H1 (cell line): ENCODE data around the gene RAD51D. TPM values are rescaled to one million over a fixed set of nuclear protein-coding genes. Genes with fewer than 3 reads are reported as not detected.

Experiments used
- CTCF ChIA-PET: fragments of 300-600 bp; sonication (Branson Sonifier 250); formaldehyde crosslinking; loops from one replicate; lab custom pipeline; 2021; ENCODE audit not compliant: partially characterized antibody; lab: Charles Lee
- POLR2A ChIA-PET: fragments of 300-600 bp; sonication (Branson Sonifier 250); formaldehyde crosslinking; loops from one replicate; lab custom pipeline; 2021; ENCODE audit warnings: inconsistent platforms; ENCODE audit not compliant: partially characterized antibody; lab: Charles Lee
- DNase-seq, 2 experiments: peaks; one replicate each; pipeline versions ENCODE4 v3.0.0 to v3.0.0-alpha.2; 2010 to 2022; ENCODE audit warnings: low spot score in 2 of 2, low read depth in 1 of 2, mixed read lengths in 1 of 2
- FAIRE-seq: peaks from 2 replicates; lab custom pipeline; 2011; peaks lifted over from hg19 to GRCh38; lab: Jason Lieb, UNC
- H2AFZ ChIP-seq: 2 replicates; pipeline ENCODE4 v1.8.1; 2012; ENCODE audit warnings: low read length, inconsistent platforms
- H2AK5ac ChIP-seq: 2 replicates; pipeline ENCODE4 v1.6.1; 2013; ENCODE audit warnings: low read depth, low read length
- H2BK120ac ChIP-seq: replicated peaks from 2 replicates; pipeline ENCODE3; 2013; ENCODE audit warnings: low read depth, low read length, inconsistent platforms
- H2BK12ac ChIP-seq: 2 replicates; pipeline ENCODE4 v1.6.1; 2013; ENCODE audit warnings: low read depth, low read length
- H2BK15ac ChIP-seq: 2 replicates; pipeline ENCODE4 v1.6.1; 2013; ENCODE audit warnings: low read length
- H2BK20ac ChIP-seq: 2 replicates; pipeline ENCODE4 v1.6.1; 2013; ENCODE audit warnings: low read length
- H2BK5ac ChIP-seq: 2 replicates; pipeline ENCODE4 v1.6.1; 2013; ENCODE audit warnings: low read depth, low read length
- H3K14ac ChIP-seq: 2 replicates; pipeline ENCODE4 v1.6.1; 2013; ENCODE audit warnings: inconsistent platforms; ENCODE audit not compliant: insufficient read length
- H3K18ac ChIP-seq: 2 replicates; pipeline ENCODE4 v1.6.1; 2013; ENCODE audit warnings: low read length; ENCODE audit errors: extremely low read depth
- H3K23ac ChIP-seq: 2 replicates; pipeline ENCODE4 v1.6.1; 2013; ENCODE audit warnings: inconsistent platforms; ENCODE audit not compliant: insufficient read length
- H3K23me2 ChIP-seq: 2 replicates; pipeline ENCODE4 v1.6.1; 2013; ENCODE audit warnings: low read depth, low read length
- H3K27ac ChIP-seq: 2 replicates; pipeline ENCODE4 v1.6.1; 2011; ENCODE audit warnings: low read depth, low read length, inconsistent platforms
- H3K27me3 ChIP-seq, 4 experiments: replicated peaks in 1 of 4; 1 replicate in 1 of 4; 2 replicates in 3 of 4; pipeline versions ENCODE4 v1.6.1 to v1.8.1; 2011 to 2013; ENCODE audit warnings: low read length in 3 of 4, mild to moderate bottlenecking in 3 of 4, inconsistent platforms in 2 of 4, mixed read lengths in 2 of 4, moderate library complexity in 1 of 4; ENCODE audit not compliant: control insufficient read depth in 3 of 4, insufficient read depth in 3 of 4; ENCODE audit errors: extremely low read depth in 1 of 4
- H3K36me3 ChIP-seq, 4 experiments: 2 replicates each; pipeline versions ENCODE4 v1.6.1 to v1.8.1; 2011 to 2013; ENCODE audit warnings: mild to moderate bottlenecking in 4 of 4, low read length in 3 of 4, moderate library complexity in 2 of 4, control low read depth in 1 of 4, inconsistent platforms in 1 of 4; ENCODE audit not compliant: insufficient read depth in 4 of 4, control insufficient read depth in 2 of 4
- H3K4ac ChIP-seq: replicated peaks from 2 replicates; pipeline ENCODE3; 2013; ENCODE audit warnings: low read length, low read depth, mixed read lengths, inconsistent platforms; ENCODE audit not compliant: insufficient read length
- H3K4me1 ChIP-seq, 4 experiments: replicated peaks in 1 of 4; 1 replicate in 1 of 4; 2 replicates in 3 of 4; pipeline versions ENCODE4 v1.6.1 to v1.8.1; 2011 to 2013; ENCODE audit warnings: low read length in 3 of 4, inconsistent platforms in 2 of 4, mixed read lengths in 1 of 4; ENCODE audit not compliant: insufficient read depth in 4 of 4, control insufficient read depth in 3 of 4
- H3K4me2 ChIP-seq, 2 experiments: 2 replicates each; pipeline versions ENCODE4 v1.6.1 to v1.8.1; 2011 to 2013; ENCODE audit warnings: low read depth in 2 of 2, low read length in 2 of 2, control low read depth in 1 of 2, inconsistent platforms in 1 of 2, mild to moderate bottlenecking in 1 of 2; ENCODE audit not compliant: insufficient read depth in 1 of 2
- H3K4me3 ChIP-seq, 4 experiments: fragments of 200-600, 300-600 bp in 1 of 4; sonication (generic), shearing (Covaris generic), sonication (Bioruptor Twin) in 1 of 4; 2 replicates each; pipeline versions ENCODE4 v1.5.1 to v1.8.1; 2011 to 2016; ENCODE audit warnings: low read length in 4 of 4, low read depth in 3 of 4, control low read depth in 2 of 4, inconsistent platforms in 2 of 4, mild to moderate bottlenecking in 2 of 4, mixed read lengths in 1 of 4, moderate library complexity in 1 of 4; ENCODE audit not compliant: insufficient read depth in 2 of 4; ENCODE audit errors: extremely low read depth in 1 of 4
- H3K56ac ChIP-seq: replicated peaks from 2 replicates; pipeline ENCODE3; 2013; ENCODE audit warnings: low read depth, mild to moderate bottlenecking, mixed read lengths, low read length, inconsistent platforms; ENCODE audit not compliant: insufficient read length
- H3K79me1 ChIP-seq: 2 replicates; pipeline ENCODE4 v1.6.1; 2013; ENCODE audit warnings: low read depth, low read length, control low read depth
- H3K79me2 ChIP-seq, 2 experiments: 2 replicates each; pipeline versions ENCODE4 v1.6.1 to v1.8.1; 2012 to 2013; ENCODE audit warnings: low read length in 2 of 2, mild to moderate bottlenecking in 2 of 2, inconsistent platforms in 1 of 2; ENCODE audit not compliant: insufficient read depth in 2 of 2, control insufficient read depth in 1 of 2
- H3K9ac ChIP-seq, 4 experiments: replicated peaks in 1 of 4; 1 replicate in 1 of 4; 2 replicates in 3 of 4; pipeline versions ENCODE4 v1.6.1 to v1.8.1; 2011 to 2013; ENCODE audit warnings: low read depth in 3 of 4, low read length in 3 of 4, control low read depth in 2 of 4, mild to moderate bottlenecking in 2 of 4, moderate library complexity in 2 of 4, inconsistent platforms in 1 of 4; ENCODE audit errors: extremely low read depth in 1 of 4
- H3K9me3 ChIP-seq, 2 experiments: 2 replicates each; pipeline versions ENCODE4 v1.6.1 to v1.8.1; 2012 to 2013; ENCODE audit warnings: mild to moderate bottlenecking in 2 of 2, moderate library complexity in 2 of 2, control low read depth in 1 of 2, inconsistent platforms in 1 of 2, low read depth in 1 of 2, low read length in 1 of 2, mixed read lengths in 1 of 2; ENCODE audit not compliant: insufficient read depth in 2 of 2
- H4K20me1 ChIP-seq, 2 experiments: replicated peaks in 1 of 2; 2 replicates each; pipeline versions ENCODE3 to v1.8.1; 2011 to 2013; ENCODE audit warnings: inconsistent platforms in 2 of 2, low read length in 2 of 2, mild to moderate bottlenecking in 1 of 2; ENCODE audit not compliant: insufficient read depth in 2 of 2, control insufficient read depth in 1 of 2
- H4K5ac ChIP-seq: 2 replicates; pipeline ENCODE4 v1.6.1; 2013; ENCODE audit warnings: low read length, low read depth, mixed read lengths, inconsistent platforms; ENCODE audit not compliant: insufficient read length
- H4K8ac ChIP-seq: 2 replicates; pipeline ENCODE4 v1.8.0; 2013; ENCODE audit warnings: mild to moderate bottlenecking, moderate library complexity, low read length, inconsistent platforms; ENCODE audit not compliant: insufficient read depth; ENCODE audit errors: extremely low read depth
- H4K91ac ChIP-seq: replicated peaks from 2 replicates; pipeline ENCODE3; 2013; ENCODE audit warnings: low read length, mixed read lengths, inconsistent platforms; ENCODE audit not compliant: insufficient read length
- ASH2L ChIP-seq: fragments of 200-600, 300-600 bp; sonication (generic); IDR thresholded peaks from one replicate; pipeline ENCODE4 v1.7.1; 2017; ENCODE audit warnings: low read length
- BRCA1 ChIP-seq: IDR thresholded peaks from 2 replicates; pipeline ENCODE4 v1.6.1; 2012; ENCODE audit warnings: low read depth, low read length, improper control_type of control experiment
- CBX5 ChIP-seq: fragments of 300-800, 300-1000 bp; sonication (generic); IDR thresholded peaks from 2 replicates; pipeline ENCODE4 v1.7.1; 2016; ENCODE audit warnings: antibody characterized with exemption, low read length, low read depth
- CHD2 ChIP-seq: IDR thresholded peaks from 2 replicates; pipeline ENCODE4 v1.6.1; 2012; ENCODE audit warnings: low read length, improper control_type of control experiment
- HDAC2 ChIP-seq, 2 experiments: fragments of 300-600 bp in 1 of 2; sonication (generic) in 1 of 2; IDR thresholded peaks; 2 replicates each; pipeline ENCODE4 v1.6.1; 2011 to 2012; ENCODE audit warnings: low read depth in 2 of 2, low read length in 2 of 2, mild to moderate bottlenecking in 2 of 2, moderate library complexity in 2 of 2, borderline replicate concordance in 1 of 2, inconsistent platforms in 1 of 2
- MAFK ChIP-seq: IDR thresholded peaks from 2 replicates; pipeline ENCODE4 v1.6.1; 2012; ENCODE audit warnings: low read depth, mild to moderate bottlenecking, improper control_type of control experiment, low read length
- POLR2AphosphoS5 ChIP-seq: IDR thresholded peaks from 2 replicates; pipeline ENCODE4 v1.6.1; 2011; ENCODE audit warnings: low read depth, low read length
- RAD21 ChIP-seq, 2 experiments: IDR thresholded peaks in 1 of 2; conservative IDR thresholded peaks in 1 of 2; 2 replicates each; pipeline ENCODE4 v1.6.1; 2011; ENCODE audit warnings: low read depth in 2 of 2, low read length in 2 of 2, improper control_type of control experiment in 1 of 2, inconsistent platforms in 1 of 2, mild to moderate bottlenecking in 1 of 2, moderate library complexity in 1 of 2
- RFX5 ChIP-seq: IDR thresholded peaks from 2 replicates; pipeline ENCODE4 v1.6.1; 2011; ENCODE audit warnings: low read depth, low read length, improper control_type of control experiment, borderline replicate concordance
- SRF ChIP-seq: IDR thresholded peaks from 2 replicates; pipeline ENCODE4 v1.6.1; 2011; ENCODE audit warnings: mild to moderate bottlenecking, low read depth, low read length, moderate library complexity
- TCF12 ChIP-seq: IDR thresholded peaks from 2 replicates; pipeline ENCODE4 v1.6.1; 2011; ENCODE audit warnings: low read depth, mild to moderate bottlenecking, low read length
- WGBS, 2 experiments: shearing (Covaris generic) in 1 of 2; methylation state at CpG; one replicate each; pipeline versions ENCODE4 v1.1.6 to v1.1.7; 2013 to 2015; ENCODE audit warnings: low lambda C conversion rate in 2 of 2, mixed read lengths in 2 of 2, inconsistent platforms in 1 of 2, low coverage in 1 of 2, missing lambda C conversion rate in 1 of 2; ENCODE audit not compliant: insufficient replicate concordance in 2 of 2, insufficient coverage in 1 of 2, insufficient read length in 1 of 2; ENCODE audit errors: extremely low coverage in 1 of 2, missing lambda C conversion rate in 1 of 2; 5-methylcytosine and 5-hydroxymethylcytosine counted together
- polyA plus RNA-seq, 7 experiments: library from polyadenylated mRNA; depleted of rRNA in 3 of 7; stranded (reverse) in 5 of 7; unstranded in 2 of 7; fragments of >200 nt in 5 of 7; fragments of 200-250 nt in 2 of 7; gene quantifications; 1 replicate in 5 of 7; 2 replicates in 1 of 7; 4 replicates in 1 of 7; pipeline versions ENCODE4 v1.2.1 to v1.2.3, GENCODE V29; 2011 to 2013; ENCODE audit warnings: missing spikeins in 2 of 7, mixed read lengths in 2 of 7
- total RNA-seq: library from RNA; stranded (reverse); fragmentation: NEBNext Ultra II Directional; extraction: Animal tissue kit (Norgen Biotek cat#: 25700); gene quantifications from 2 replicates; pipeline ENCODE4 v1.2.1, GENCODE V29; 2021

RAD51D gene
- total and polyA plus RNA-seq, 2 of the 8 experiments (the other 6 are each of a cell fraction or from before 2014, with no cell fraction given), result 10.2 to 12.9 TPM

DNA sequence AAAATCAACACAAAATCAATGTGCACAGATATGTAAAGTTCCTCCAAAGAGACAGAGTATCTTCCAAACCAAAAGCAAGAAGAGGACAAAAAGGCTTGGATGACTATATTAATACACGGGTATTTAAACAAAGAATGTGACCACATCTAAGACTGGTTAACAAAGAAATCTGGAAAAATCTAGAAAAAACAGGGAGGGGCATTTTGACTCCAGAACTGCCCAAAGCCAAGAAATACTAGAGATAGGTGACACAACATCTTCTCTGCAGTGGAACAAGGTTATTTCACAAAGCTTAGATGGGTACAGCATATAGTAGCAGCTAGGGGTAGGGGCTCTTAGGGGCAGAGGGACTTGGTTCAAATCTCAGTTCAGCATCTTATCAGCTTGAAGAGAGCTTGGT, 66.5 kb downstream of the RAD51D start:
- Histone ChIP-seq H3K9ac (no peak overlapping the region), H2BK15ac (no peak overlapping the region), H3K23me2 (no peaks in the 10 kb centered on the region; the same call in 1 of the 2 replicates), H3K56ac (no peak overlapping the region), H3K36me3 (no peaks in the 10 kb centered on the region), H3K4me1 (no peaks in the 10 kb centered on the region), H4K20me1 (no peaks in the 10 kb centered on the region), H3K79me2 (no peaks in the 10 kb centered on the region), H2BK20ac (no peak overlapping the region), H2BK120ac (no peak overlapping the region), H3K4me2 (no peak overlapping the region), H3K18ac (no peak overlapping the region), H4K91ac (no peak overlapping the region), H3K27me3 (no peaks in the 10 kb centered on the region), H2BK5ac (no peak overlapping the region), H2BK12ac (no peak overlapping the region), H2AK5ac (no peak overlapping the region), H3K4me3 (no peak overlapping the region), H3K14ac (no peak overlapping the region), H4K5ac (no peak overlapping the region), H3K23ac (no peak overlapping the region), H2AFZ (no peak overlapping the region), H3K27ac (no peak overlapping the region), H3K79me1 (no peaks in the 10 kb centered on the region; the same call in 1 of the 2 replicates), H4K8ac (no peak overlapping the region), H3K4ac (no peak overlapping the region), H3K9me3 (no peaks in the 10 kb centered on the region)
- WGBS, 2 experiments, result 88% methylated on average over 1 of the region's 1 CpG; no CpG with 5 or more reads in 1 of the 2 experiments
- no peak for DNase-seq
- POLR2A ChIA-PET, result interaction anchor here (0.7 to 1.8 kb wide), 2 partner anchors 12 to 37 kb away, joined by 3 to 5 read pairs; no protein-coding TSS in a partner anchor
- CTCF ChIA-PET, result interaction anchor here (1.3 kb wide), 1 partner anchor 12 kb away, joined by 4 read pairs; no protein-coding TSS in a partner anchor
- no peak for FAIRE-seq
- TF ChIP-seq RAD21 (IDR thresholded peaks at IDR 0.05 in 1 of 2, conservative IDR thresholded peaks at IDR 0.05 in 1 of 2; ENCODE audit: low read depth in 2 of 2, low read length in 2 of 2) (no peak), POLR2AphosphoS5 (no peak), MAFK (no peak), ASH2L (no peak), HDAC2 (IDR thresholded peaks at IDR 0.05; ENCODE audit: borderline replicate concordance in 1 of 2, low read depth in 2 of 2, low read length in 2 of 2) (no peak), SRF (no peak), BRCA1 (no peak), RFX5 (no peak), TCF12 (no peak), CBX5 (no peak), CHD2 (no peak)
